H9 (cell line): ENCODE measurements around the gene WNT5B. TPM values are rescaled to one million over a fixed set of nuclear protein-coding genes. Genes with fewer than 3 reads are reported as not detected.

Source experiments
- DNase-seq: peaks from one replicate; pipeline ENCODE4 v3.0.0-alpha.2; 2017
- H2AFZ ChIP-seq: one replicate; pipeline ENCODE4 v1.6.1; 2013; ENCODE audit warnings: mild to moderate bottlenecking, low read length, control low read depth, moderate library complexity
- H2AK5ac ChIP-seq: 2 replicates; pipeline ENCODE4 v1.6.1; 2013; ENCODE audit warnings: low read length, control low read depth, mixed read lengths; ENCODE audit not compliant: insufficient read length
- H2BK120ac ChIP-seq: one replicate; pipeline ENCODE4 v1.6.1; 2013; ENCODE audit warnings: low read depth, mild to moderate bottlenecking, low read length, control low read depth, inconsistent platforms; ENCODE audit not compliant: poor library complexity, severe bottlenecking
- H2BK12ac ChIP-seq: 2 replicates; pipeline ENCODE4 v1.6.1; 2013; ENCODE audit warnings: low read length, control low read depth, mixed read lengths, low read depth; ENCODE audit not compliant: insufficient read length
- H2BK15ac ChIP-seq: 2 replicates; pipeline ENCODE4 v1.6.1; 2013; ENCODE audit warnings: low read depth, low read length, control low read depth
- H2BK20ac ChIP-seq: one replicate; pipeline ENCODE4 v1.6.1; 2013; ENCODE audit warnings: low read depth, mild to moderate bottlenecking, low read length, control low read depth, inconsistent platforms; ENCODE audit not compliant: poor library complexity, severe bottlenecking
- H2BK5ac ChIP-seq: 2 replicates; pipeline ENCODE4 v1.6.1; 2013; ENCODE audit warnings: low read length, control low read depth, mixed read lengths; ENCODE audit not compliant: insufficient read length
- H3K14ac ChIP-seq: 2 replicates; pipeline ENCODE4 v1.6.1; 2013; ENCODE audit warnings: low read length, control low read depth; ENCODE audit not compliant: insufficient read depth
- H3K18ac ChIP-seq: 2 replicates; pipeline ENCODE4 v1.6.1; 2013; ENCODE audit warnings: low read depth, mild to moderate bottlenecking, mixed read lengths, low read length, control low read depth; ENCODE audit not compliant: insufficient read length
- H3K23ac ChIP-seq: 2 replicates; pipeline ENCODE4 v1.6.1; 2013; ENCODE audit warnings: low read length, control low read depth, mixed read lengths, low read depth; ENCODE audit not compliant: insufficient read length
- H3K23me2 ChIP-seq: 2 replicates; pipeline ENCODE4 v1.6.1; 2013; ENCODE audit warnings: low read depth, mild to moderate bottlenecking, mixed read lengths, low read length, control low read depth; ENCODE audit not compliant: insufficient read length, poor library complexity, severe bottlenecking
- H3K27ac ChIP-seq: 2 replicates; pipeline ENCODE4 v1.5.1; 2013; ENCODE audit warnings: low read length, control low read depth, mixed read lengths, low read depth; ENCODE audit not compliant: insufficient read length
- H3K27me3 ChIP-seq: 2 replicates; pipeline ENCODE4 v1.6.1; 2013; ENCODE audit warnings: low read length, control low read depth, inconsistent platforms; ENCODE audit not compliant: insufficient read depth
- H3K4ac ChIP-seq: 2 replicates; pipeline ENCODE4 v1.6.1; 2013; ENCODE audit warnings: low read depth, mild to moderate bottlenecking, control low read depth, inconsistent platforms, low read length, moderate library complexity
- H3K4me1 ChIP-seq: 2 replicates; pipeline ENCODE4 v1.6.1; 2013; ENCODE audit warnings: low read length, control low read depth, inconsistent platforms; ENCODE audit not compliant: insufficient read depth
- H3K4me2 ChIP-seq: 2 replicates; pipeline ENCODE4 v1.6.1; 2013; ENCODE audit warnings: low read length, control low read depth, mixed read lengths; ENCODE audit not compliant: insufficient read length, insufficient read depth
- H3K56ac ChIP-seq: 2 replicates; pipeline ENCODE4 v1.6.1; 2013; ENCODE audit warnings: low read depth, mild to moderate bottlenecking, mixed read lengths, low read length, control low read depth; ENCODE audit not compliant: insufficient read length
- H3K79me1 ChIP-seq: 2 replicates; pipeline ENCODE4 v1.6.1; 2013; ENCODE audit warnings: low read depth, mild to moderate bottlenecking, moderate library complexity, low read length, control low read depth, inconsistent platforms; ENCODE audit not compliant: insufficient read depth, poor library complexity, severe bottlenecking
- H3K79me2 ChIP-seq: 2 replicates; pipeline ENCODE4 v1.6.1; 2013; ENCODE audit warnings: low read length, control low read depth, inconsistent platforms; ENCODE audit not compliant: insufficient read depth
- H3K9ac ChIP-seq: 2 replicates; pipeline ENCODE4 v1.6.1; 2013; ENCODE audit warnings: low read length, control low read depth, mixed read lengths; ENCODE audit not compliant: insufficient read length; ENCODE audit errors: extremely low read depth
- H3K9me3 ChIP-seq: one replicate; pipeline ENCODE4 v1.6.1; 2013; ENCODE audit warnings: low read depth, low read length, inconsistent platforms; ENCODE audit not compliant: control insufficient read depth
- H3T11ph ChIP-seq: one replicate; pipeline ENCODE4 v1.6.1; 2013; ENCODE audit warnings: mild to moderate bottlenecking, low read length, control low read depth, inconsistent platforms
- H4K20me1 ChIP-seq: one replicate; pipeline ENCODE4 v1.6.1; 2013; ENCODE audit not compliant: control insufficient read depth, insufficient read length, insufficient read depth
- H4K5ac ChIP-seq: 2 replicates; pipeline ENCODE4 v1.6.1; 2013; ENCODE audit warnings: low read depth, mild to moderate bottlenecking, mixed read lengths, low read length, control low read depth; ENCODE audit not compliant: insufficient read length
- H4K8ac ChIP-seq: replicated peaks from 2 replicates; pipeline ENCODE4 v1.6.1; 2013; ENCODE audit warnings: low read length, control low read depth, mixed read lengths, low read depth; ENCODE audit not compliant: insufficient read length
- H4K91ac ChIP-seq: 2 replicates; pipeline ENCODE4 v1.6.1; 2013; ENCODE audit warnings: low read depth, mild to moderate bottlenecking, moderate library complexity, mixed read lengths, low read length, control low read depth; ENCODE audit not compliant: insufficient read length
- H3K27ac Mint-ChIP-seq, 3 experiments: 2 replicates in 2 of 3; 3 replicates in 1 of 3; pipeline ENCODE4 v1.8.0; 2020 to 2021; ENCODE audit warnings: mixed read lengths in 3 of 3, mild to moderate bottlenecking in 1 of 3, moderate library complexity in 1 of 3
- H3K27me3 Mint-ChIP-seq: 2 replicates; pipeline ENCODE4 v1.8.0; 2021; ENCODE audit warnings: low read depth, mild to moderate bottlenecking, moderate library complexity, mixed read lengths
- H3K36me3 Mint-ChIP-seq, 3 experiments: 2 replicates in 2 of 3; 3 replicates in 1 of 3; pipeline ENCODE4 v1.8.0; 2020 to 2021; ENCODE audit warnings: low read depth in 3 of 3, mixed read lengths in 3 of 3; ENCODE audit not compliant: insufficient read depth in 1 of 3
- H3K4me1 Mint-ChIP-seq, 2 experiments: 2 replicates each; pipeline ENCODE4 v1.8.0; 2020; ENCODE audit warnings: mixed read lengths in 2 of 2
- H3K4me3 Mint-ChIP-seq, 2 experiments: 2 replicates in 1 of 2; 3 replicates in 1 of 2; pipeline ENCODE4 v1.8.0; 2020 to 2021; ENCODE audit warnings: mild to moderate bottlenecking in 2 of 2, mixed read lengths in 2 of 2, moderate library complexity in 1 of 2
- H3K9me3 Mint-ChIP-seq, 2 experiments: 2 replicates in 1 of 2; 3 replicates in 1 of 2; pipeline ENCODE4 v1.8.0; 2020; ENCODE audit warnings: mild to moderate bottlenecking in 2 of 2, mixed read lengths in 2 of 2, moderate library complexity in 1 of 2
- WGBS: extraction: QIAGEN DNeasy Blood & Tissue Kit; methylation state at CpG from one replicate; pipeline ENCODE4 v1.1.7; 2013; ENCODE audit warnings: missing lambda C conversion rate, low lambda C conversion rate, mixed read lengths; ENCODE audit not compliant: insufficient read length; ENCODE audit errors: extremely low coverage; 5-methylcytosine and 5-hydroxymethylcytosine counted together
- total RNA-seq: library from RNA; stranded (reverse); gene quantifications from 2 replicates; pipeline ENCODE4 v1.2.1, GENCODE V29; 2021
- TF ChIP-seq, protein P1 (sequence below): fragments of 200-600 bp; sonication (generic); conservative IDR thresholded peaks from 3 replicates; pipeline ENCODE4 v1.8.0; 2021; ENCODE audit warnings: antibody characterized with exemption, mild to moderate bottlenecking

WNT5B gene
- total RNA-seq, 1 experiment from 2014 or later: 1.5 TPM

DNA sequence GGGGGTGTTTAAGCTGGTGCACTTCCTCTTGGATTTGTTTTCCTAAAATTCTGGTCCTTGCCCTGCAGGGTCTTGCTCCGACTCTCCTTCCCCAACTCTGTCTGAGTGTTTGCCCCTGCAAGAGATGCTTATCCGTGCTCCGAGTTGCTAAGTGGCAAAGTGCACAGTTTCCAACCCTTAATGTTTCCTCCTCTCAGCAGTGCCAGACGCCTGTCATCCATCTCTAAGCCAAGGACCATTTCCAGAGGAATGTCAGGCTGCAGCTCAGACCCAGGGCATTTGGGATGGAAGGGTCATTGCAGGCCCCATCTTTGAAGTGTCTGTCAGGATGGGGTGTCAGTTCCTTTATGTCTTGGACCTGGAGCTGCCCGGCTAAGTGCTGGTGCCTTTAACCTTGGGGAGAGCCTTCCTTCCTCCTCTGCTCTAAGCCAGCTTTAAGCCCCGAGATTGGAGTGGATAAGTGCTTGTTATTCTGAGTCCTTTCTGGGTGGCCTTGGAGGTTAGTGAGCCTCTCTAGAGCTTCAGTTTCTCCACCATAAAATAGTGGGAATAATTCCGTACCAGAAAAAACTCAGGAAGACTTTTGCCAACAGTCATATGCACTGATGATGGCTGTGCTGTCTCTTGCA lies 15.0 kb downstream of the WNT5B start:
- Histone ChIP-seq H2BK20ac (no peak overlapping the region), H2AK5ac (no peak overlapping the region), H3K4ac (no peak overlapping the region), H3K9ac (no peak overlapping the region), H4K5ac (no peak overlapping the region), H3K23me2 (no peaks in the 10 kb centered on the region), H4K20me1 (peaks cover 2% of the 10 kb centered on the region), H3K27me3 (no peaks in the 10 kb centered on the region), H2BK12ac (no peak overlapping the region), H3K4me2 (no peak overlapping the region), H2AFZ (no peak overlapping the region), H4K8ac (no peak overlapping the region), H3K4me1 (no peaks in the 10 kb centered on the region), H4K91ac (no peak overlapping the region), H3T11ph (no peak overlapping the region), H2BK15ac (no peak overlapping the region), H3K23ac (no peak overlapping the region), H3K79me1 (no peaks in the 10 kb centered on the region), H3K18ac (no peak overlapping the region), H3K27ac (no peak overlapping the region), H3K14ac (no peak overlapping the region), H3K9me3 (no peaks in the 10 kb centered on the region), H3K79me2 (no peaks in the 10 kb centered on the region), H3K56ac (no peak overlapping the region), H2BK120ac (no peak overlapping the region), H2BK5ac (no peak overlapping the region)
- no peak overlapping the region for H3K27ac Mint-ChIP-seq
- no peaks in the 10 kb centered on the region for H3K9me3 Mint-ChIP-seq
- peaks cover 11% of the 10 kb centered on the region for H3K27me3 Mint-ChIP-seq
- H3K36me3 Mint-ChIP-seq: no peaks in the 10 kb centered on the region
- TF ChIP-seq, protein P1, sequence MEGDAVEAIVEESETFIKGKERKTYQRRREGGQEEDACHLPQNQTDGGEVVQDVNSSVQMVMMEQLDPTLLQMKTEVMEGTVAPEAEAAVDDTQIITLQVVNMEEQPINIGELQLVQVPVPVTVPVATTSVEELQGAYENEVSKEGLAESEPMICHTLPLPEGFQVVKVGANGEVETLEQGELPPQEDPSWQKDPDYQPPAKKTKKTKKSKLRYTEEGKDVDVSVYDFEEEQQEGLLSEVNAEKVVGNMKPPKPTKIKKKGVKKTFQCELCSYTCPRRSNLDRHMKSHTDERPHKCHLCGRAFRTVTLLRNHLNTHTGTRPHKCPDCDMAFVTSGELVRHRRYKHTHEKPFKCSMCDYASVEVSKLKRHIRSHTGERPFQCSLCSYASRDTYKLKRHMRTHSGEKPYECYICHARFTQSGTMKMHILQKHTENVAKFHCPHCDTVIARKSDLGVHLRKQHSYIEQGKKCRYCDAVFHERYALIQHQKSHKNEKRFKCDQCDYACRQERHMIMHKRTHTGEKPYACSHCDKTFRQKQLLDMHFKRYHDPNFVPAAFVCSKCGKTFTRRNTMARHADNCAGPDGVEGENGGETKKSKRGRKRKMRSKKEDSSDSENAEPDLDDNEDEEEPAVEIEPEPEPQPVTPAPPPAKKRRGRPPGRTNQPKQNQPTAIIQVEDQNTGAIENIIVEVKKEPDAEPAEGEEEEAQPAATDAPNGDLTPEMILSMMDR: no peak
- no peak for DNase-seq
- no CpG with 5 or more reads among the region's 7 CpGs for WGBS
- no peak overlapping the region; a peak in 1 of 5 replicates for H3K4me3 Mint-ChIP-seq
- peaks cover 2 to 16% of the 10 kb centered on the region in 2 experiments; a peak in 3 of 4 replicates for H3K4me1 Mint-ChIP-seq
